ENCODE measurements around the gene MYL7. TPM values are rescaled to one million over a fixed set of nuclear protein-coding genes. Genes with fewer than 3 reads are reported as not detected.

Gene MYL7
- polyA plus RNA-seq, 1 of the 3 experiments (the other 2 are of a cell fraction): not detected

DNA sequence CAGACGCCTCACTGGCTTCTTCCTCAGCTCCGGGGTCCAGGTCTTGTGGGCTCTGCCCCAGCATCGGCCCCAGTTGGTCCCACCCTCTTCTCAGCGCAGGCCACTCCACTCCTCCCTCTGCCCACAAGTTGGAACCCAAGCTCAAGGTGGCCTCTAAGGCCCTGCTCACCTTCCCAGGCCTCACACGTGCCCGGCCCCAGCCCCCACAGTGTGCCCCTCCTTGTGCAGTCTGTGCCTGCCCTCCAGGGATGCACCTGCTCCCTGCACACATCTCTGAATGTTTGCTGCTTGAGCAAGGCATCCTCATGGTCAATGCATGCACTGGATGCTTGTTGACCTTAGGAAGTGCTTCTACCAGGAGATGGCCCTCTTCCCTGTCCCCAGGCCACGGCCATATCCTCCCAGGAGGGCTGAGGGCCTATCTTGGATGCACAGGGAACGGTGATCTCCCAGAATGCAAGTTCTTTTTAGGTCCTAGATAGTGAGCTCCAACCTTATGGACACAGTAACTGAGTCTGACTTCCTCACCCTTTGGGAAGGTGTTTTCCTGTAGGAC, 44.7 kb downstream of the MYL7 start:
- Histone ChIP-seq H3K4me1 (ENCODE audit: control insufficient read depth in 1 of 2, insufficient read depth in 2 of 2, low read depth in 1 of 2, low read length in 1 of 2) (peaks cover 7 to 24% of the 10 kb centered on the region in 2 experiments; a peak in 2 of 4 replicates), H3K9me2 (no peaks in the 10 kb centered on the region), H3K9ac (no peak overlapping the region), H3K9me3 (no peaks in the 10 kb centered on the region), H3K36me3 (replicated peaks in 1 of 2; ENCODE audit: control insufficient read depth in 1 of 2, insufficient read depth in 2 of 2, low read length in 1 of 2) (no peaks in the 10 kb centered on the region), H4K20me1 (ENCODE audit: insufficient read depth) (no peaks in the 10 kb centered on the region), H2AFZ (ENCODE audit: low read depth) (no peak overlapping the region), H3K4me2 (no peak overlapping the region), H3K4me3 (ENCODE audit: low read depth in 2 of 2, low read length in 1 of 2) (no peak overlapping the region), H3K79me2 (ENCODE audit: insufficient read depth) (no peaks in the 10 kb centered on the region), H3K27me3 (ENCODE audit: insufficient read depth) (no peaks in the 10 kb centered on the region), H3F3A (replicated peaks; ENCODE audit: insufficient read depth) (peaks cover 19% of the 10 kb centered on the region), H3K27ac (ENCODE audit: low read depth in 2 of 2, low read length in 1 of 2) (no peak overlapping the region)
- DNase-seq: no peak
- WGBS (ENCODE audit: low lambda C conversion rate): 82% methylated on average over 8 of the region's 8 CpGs
- TF ChIP-seq POLR2AphosphoS5 (IDR thresholded peaks at IDR 0.05; ENCODE audit: low read depth, low read length) (no peak), TAF1 (IDR thresholded peaks at IDR 0.05; ENCODE audit: borderline replicate concordance, low read depth, low read length) (no peak), MEF2A (IDR thresholded peaks at IDR 0.05; ENCODE audit: borderline replicate concordance, low read depth) (no peak), CHD2 (IDR thresholded peaks at IDR 0.05; ENCODE audit: low read length, partially characterized antibody) (no peak), EZH2phosphoT487 (IDR thresholded peaks at IDR 0.05; ENCODE audit: borderline replicate concordance, low read depth) (no peak), ELF1 (IDR thresholded peaks at IDR 0.05) (no peak), NRF1 (IDR thresholded peaks at IDR 0.05; ENCODE audit: low read depth, low read length) (no peak), SMC3 (IDR thresholded peaks at IDR 0.05; ENCODE audit: low read depth, low read length) (no peak), GABPA (IDR thresholded peaks at IDR 0.05; ENCODE audit: low read depth) (no peak), NFIC (IDR thresholded peaks at IDR 0.05; ENCODE audit: borderline replicate concordance) (no peak), FOXJ3 (CRISPR knock-in tag; IDR thresholded peaks at IDR 0.05) (no peak), JUND (IDR thresholded peaks at IDR 0.05) (no peak), TEAD4 (IDR thresholded peaks at IDR 0.05; ENCODE audit: borderline replicate concordance, insufficient read depth) (no peak)
- TF ChIP-seq, protein P1, sequence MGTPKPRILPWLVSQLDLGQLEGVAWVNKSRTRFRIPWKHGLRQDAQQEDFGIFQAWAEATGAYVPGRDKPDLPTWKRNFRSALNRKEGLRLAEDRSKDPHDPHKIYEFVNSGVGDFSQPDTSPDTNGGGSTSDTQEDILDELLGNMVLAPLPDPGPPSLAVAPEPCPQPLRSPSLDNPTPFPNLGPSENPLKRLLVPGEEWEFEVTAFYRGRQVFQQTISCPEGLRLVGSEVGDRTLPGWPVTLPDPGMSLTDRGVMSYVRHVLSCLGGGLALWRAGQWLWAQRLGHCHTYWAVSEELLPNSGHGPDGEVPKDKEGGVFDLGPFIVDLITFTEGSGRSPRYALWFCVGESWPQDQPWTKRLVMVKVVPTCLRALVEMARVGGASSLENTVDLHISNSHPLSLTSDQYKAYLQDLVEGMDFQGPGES (IDR thresholded peaks at IDR 0.05; ENCODE audit: low read depth, low read length): no peak
- TF ChIP-seq, protein P2, sequence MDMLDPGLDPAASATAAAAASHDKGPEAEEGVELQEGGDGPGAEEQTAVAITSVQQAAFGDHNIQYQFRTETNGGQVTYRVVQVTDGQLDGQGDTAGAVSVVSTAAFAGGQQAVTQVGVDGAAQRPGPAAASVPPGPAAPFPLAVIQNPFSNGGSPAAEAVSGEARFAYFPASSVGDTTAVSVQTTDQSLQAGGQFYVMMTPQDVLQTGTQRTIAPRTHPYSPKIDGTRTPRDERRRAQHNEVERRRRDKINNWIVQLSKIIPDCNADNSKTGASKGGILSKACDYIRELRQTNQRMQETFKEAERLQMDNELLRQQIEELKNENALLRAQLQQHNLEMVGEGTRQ (IDR thresholded peaks at IDR 0.05; ENCODE audit: borderline replicate concordance, low read depth, low read length): no peak
- TF ChIP-seq, protein P3, sequence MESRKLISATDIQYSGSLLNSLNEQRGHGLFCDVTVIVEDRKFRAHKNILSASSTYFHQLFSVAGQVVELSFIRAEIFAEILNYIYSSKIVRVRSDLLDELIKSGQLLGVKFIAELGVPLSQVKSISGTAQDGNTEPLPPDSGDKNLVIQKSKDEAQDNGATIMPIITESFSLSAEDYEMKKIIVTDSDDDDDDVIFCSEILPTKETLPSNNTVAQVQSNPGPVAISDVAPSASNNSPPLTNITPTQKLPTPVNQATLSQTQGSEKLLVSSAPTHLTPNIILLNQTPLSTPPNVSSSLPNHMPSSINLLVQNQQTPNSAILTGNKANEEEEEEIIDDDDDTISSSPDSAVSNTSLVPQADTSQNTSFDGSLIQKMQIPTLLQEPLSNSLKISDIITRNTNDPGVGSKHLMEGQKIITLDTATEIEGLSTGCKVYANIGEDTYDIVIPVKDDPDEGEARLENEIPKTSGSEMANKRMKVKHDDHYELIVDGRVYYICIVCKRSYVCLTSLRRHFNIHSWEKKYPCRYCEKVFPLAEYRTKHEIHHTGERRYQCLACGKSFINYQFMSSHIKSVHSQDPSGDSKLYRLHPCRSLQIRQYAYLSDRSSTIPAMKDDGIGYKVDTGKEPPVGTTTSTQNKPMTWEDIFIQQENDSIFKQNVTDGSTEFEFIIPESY (IDR thresholded peaks at IDR 0.05; ENCODE audit: borderline replicate concordance, low read depth): no peak
- TF ChIP-seq, protein P4, sequence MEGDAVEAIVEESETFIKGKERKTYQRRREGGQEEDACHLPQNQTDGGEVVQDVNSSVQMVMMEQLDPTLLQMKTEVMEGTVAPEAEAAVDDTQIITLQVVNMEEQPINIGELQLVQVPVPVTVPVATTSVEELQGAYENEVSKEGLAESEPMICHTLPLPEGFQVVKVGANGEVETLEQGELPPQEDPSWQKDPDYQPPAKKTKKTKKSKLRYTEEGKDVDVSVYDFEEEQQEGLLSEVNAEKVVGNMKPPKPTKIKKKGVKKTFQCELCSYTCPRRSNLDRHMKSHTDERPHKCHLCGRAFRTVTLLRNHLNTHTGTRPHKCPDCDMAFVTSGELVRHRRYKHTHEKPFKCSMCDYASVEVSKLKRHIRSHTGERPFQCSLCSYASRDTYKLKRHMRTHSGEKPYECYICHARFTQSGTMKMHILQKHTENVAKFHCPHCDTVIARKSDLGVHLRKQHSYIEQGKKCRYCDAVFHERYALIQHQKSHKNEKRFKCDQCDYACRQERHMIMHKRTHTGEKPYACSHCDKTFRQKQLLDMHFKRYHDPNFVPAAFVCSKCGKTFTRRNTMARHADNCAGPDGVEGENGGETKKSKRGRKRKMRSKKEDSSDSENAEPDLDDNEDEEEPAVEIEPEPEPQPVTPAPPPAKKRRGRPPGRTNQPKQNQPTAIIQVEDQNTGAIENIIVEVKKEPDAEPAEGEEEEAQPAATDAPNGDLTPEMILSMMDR (IDR thresholded peaks at IDR 0.05): no peak
- ChIA-PET CTCF (interaction anchor here (1.2 to 2.1 kb wide), 4 partner anchors 14 to 105 kb away, joined by 3 to 7 read pairs (median 4); partner anchors contain the start of genes POLD2 and YKT6), POLR2A (no interaction called here)
